Small intestine (tissue), 7 donors: ENCODE results near the gene SRGAP3. TPM values are rescaled to one million over a fixed set of nuclear protein-coding genes. Genes with fewer than 3 reads are reported as not detected.

Experiments
- DNase-seq, 2 donors: peaks; one replicate each; pipeline versions ENCODE4 v3.0.0 to v3.0.0-alpha.2; 2013
- FAIRE-seq: peaks from 2 replicates; lab custom pipeline; 2012; peaks lifted over from hg19 to GRCh38; lab: Jason Lieb, UNC
- H3K27ac ChIP-seq, 3 donors: one replicate each; pipeline ENCODE4 v1.5.1; 2013; ENCODE audit warnings: low read length in 2 of 3, mild to moderate bottlenecking in 2 of 3, control low read depth in 1 of 3, inconsistent platforms in 1 of 3, low read depth in 1 of 3, moderate library complexity in 1 of 3
- H3K27me3 ChIP-seq, 3 donors: one replicate each; pipeline ENCODE4 v1.6.1; 2013; ENCODE audit warnings: low read length in 3 of 3, inconsistent platforms in 1 of 3; ENCODE audit not compliant: control insufficient read depth in 3 of 3, insufficient read depth in 3 of 3
- H3K36me3 ChIP-seq, 3 donors: one replicate each; pipeline ENCODE4 v1.6.1; 2013; ENCODE audit warnings: low read length in 3 of 3, inconsistent platforms in 1 of 3, low read depth in 1 of 3, mild to moderate bottlenecking in 1 of 3, moderate library complexity in 1 of 3; ENCODE audit not compliant: control insufficient read depth in 3 of 3, insufficient read depth in 2 of 3
- H3K4me1 ChIP-seq, 3 donors: one replicate each; pipeline ENCODE4 v1.6.1; 2013; ENCODE audit warnings: low read length in 2 of 3, inconsistent platforms in 1 of 3, low read depth in 1 of 3, mild to moderate bottlenecking in 1 of 3, moderate library complexity in 1 of 3; ENCODE audit not compliant: control insufficient read depth in 3 of 3, insufficient read depth in 2 of 3
- H3K4me3 ChIP-seq, 3 donors: one replicate each; pipeline ENCODE4 v1.5.1; 2013; ENCODE audit warnings: low read length in 3 of 3, control low read depth in 1 of 3, inconsistent platforms in 1 of 3, low read depth in 1 of 3, mild to moderate bottlenecking in 1 of 3, moderate library complexity in 1 of 3
- H3K9me3 ChIP-seq, 2 donors: one replicate each; pipeline ENCODE4 v1.6.1; 2013; ENCODE audit warnings: low read depth in 1 of 2, low read length in 1 of 2; ENCODE audit not compliant: control insufficient read depth in 2 of 2, insufficient read depth in 1 of 2
- WGBS, 3 donors: extraction: QIAGEN DNeasy Blood & Tissue Kit; methylation state at CpG; one replicate each; pipeline ENCODE4 v1.1.7; 2013; 5-methylcytosine and 5-hydroxymethylcytosine counted together
- polyA plus RNA-seq, 4 donors: library from polyadenylated mRNA; stranded (reverse) in 3 of 4; unstranded in 1 of 4; fragments of 200-250 nt in 3 of 4; fragments of 120-200 nt in 1 of 4; gene quantifications; one replicate each; pipeline versions ENCODE4 v1.2.1 to v1.2.3, GENCODE V29; 2013
- donor health status: healthy with polysubstance abuse.
- donor health status: control.
- donor health status: control.
- donor health status: Bipolar disorder and iron deficiency.
- donor health status: healthy.

The SRGAP3 gene
- polyA plus RNA-seq, 4 donors: 0.22 to 2.7 (median 1.2) TPM

GRCh38 chr3:9157651-9158362 is 91.6 kb downstream of the SRGAP3 start:
- FAIRE-seq (no peak), DNase-seq (no peak)
- Histone ChIP-seq H3K9me3 (no peaks in the 10 kb centered on the region), H3K27me3 (no peaks in the 10 kb centered on the region), H3K27ac (no peak overlapping the region), H3K4me3 (no peak overlapping the region), H3K36me3 (no peaks in the 10 kb centered on the region), H3K4me1 (no peaks in the 10 kb centered on the region)
- 85 to 89% (median 86%) methylated on average over 5 of the region's 5 CpGs for WGBS, 3 donors

- DNase-seq (no peak), FAIRE-seq (no peak)
- Histone ChIP-seq H3K27ac (no peak overlapping the region), H3K27me3 (no peaks in the 10 kb centered on the region), H3K9me3 (peaks cover 0 to 10% of the 10 kb centered on the region in 2 donors), H3K36me3 (no peaks in the 10 kb centered on the region), H3K4me3 (no peak overlapping the region), H3K4me1 (no peaks in the 10 kb centered on the region)
- 70 to 100% (median 89%) methylated on average over 1 of the region's 1 CpG for WGBS, 3 donors
Measured at GRCh38 chr3:9156604-9157003, 92.8 kb downstream of the SRGAP3 start.

GRCh38 chr3:9155028-9155427 is 94.4 kb downstream of the SRGAP3 start:
- H3K4me3 ChIP-seq: no peak overlapping the region
- H3K4me1 ChIP-seq: no peaks in the 10 kb centered on the region
- peaks cover 0 to 26% of the 10 kb centered on the region in 2 donors for H3K9me3 ChIP-seq
- 73 to 91% (median 85%) methylated on average over 4 of the region's 4 CpGs for WGBS, 3 donors
- no peak overlapping the region for H3K27ac ChIP-seq
- no peaks in the 10 kb centered on the region for H3K36me3 ChIP-seq
- no peak for DNase-seq
- H3K27me3 ChIP-seq: no peaks in the 10 kb centered on the region
- FAIRE-seq: no peak

- WGBS, 3 donors: 68 to 87% (median 86%) methylated on average over 14 of the region's 14 CpGs
- Histone ChIP-seq H3K27me3 (no peaks in the 10 kb centered on the region), H3K4me3 (no peak overlapping the region), H3K9me3 (peaks cover 0 to 31% of the 10 kb centered on the region in 2 donors), H3K36me3 (no peaks in the 10 kb centered on the region), H3K4me1 (no peaks in the 10 kb centered on the region), H3K27ac (no peak overlapping the region)
- FAIRE-seq: no peak
- no peak for DNase-seq
Measured at GRCh38 chr3:9153904-9154619, 95.4 kb downstream of the SRGAP3 start.

- no peak overlapping the region for H3K4me3 ChIP-seq
- H3K36me3 ChIP-seq: no peaks in the 10 kb centered on the region
- no peak overlapping the region for H3K27ac ChIP-seq
- H3K4me1 ChIP-seq: no peaks in the 10 kb centered on the region
- WGBS, 3 donors: 82 to 85% (median 84%) methylated on average over 8 of the region's 8 CpGs
- H3K27me3 ChIP-seq: no peaks in the 10 kb centered on the region
- DNase-seq: no peak
- H3K9me3 ChIP-seq: peaks cover 0 to 31% of the 10 kb centered on the region in 2 donors
- FAIRE-seq: no peak
Measured at GRCh38 chr3:9151240-9151639, 98.2 kb downstream of the SRGAP3 start.

- WGBS, 3 donors: 77 to 86% (median 84%) methylated on average over 5 of the region's 5 CpGs
Measured at GRCh38 chr3:9149566-9149965, 99.9 kb downstream of the SRGAP3 start.

GRCh38 chr3:9147896-9148266 is 101.6 kb downstream of the SRGAP3 start:
- Histone ChIP-seq H3K4me3 (no peak overlapping the region), H3K36me3 (no peaks in the 10 kb centered on the region), H3K27ac (no peak overlapping the region), H3K4me1 (no peaks in the 10 kb centered on the region), H3K27me3 (no peaks in the 10 kb centered on the region), H3K9me3 (peaks cover 0 to 31% of the 10 kb centered on the region in 2 donors)
- 76 to 82% (median 79%) methylated on average over 7 of the region's 7 CpGs for WGBS, 3 donors
- FAIRE-seq (no peak), DNase-seq (no peak)

More at GRCh38 chr3:9149566-9149965, 99.9 kb downstream of the SRGAP3 start:
- DNase-seq: peak in 1 of 2 donors; percentile 54
- no peaks in the 10 kb centered on the region for H3K36me3 ChIP-seq
- FAIRE-seq: no peak
- H3K4me3 ChIP-seq: no peak overlapping the region
- H3K27me3 ChIP-seq: no peaks in the 10 kb centered on the region
- no peaks in the 10 kb centered on the region for H3K4me1 ChIP-seq
- H3K27ac ChIP-seq: no peak overlapping the region
- peaks cover 0 to 31% of the 10 kb centered on the region in 2 donors for H3K9me3 ChIP-seq

GRCh38 chr3:9147215-9147895 is 102.1 kb downstream of the SRGAP3 start:
- peak in 1 of 2 donors; percentile 34 for DNase-seq
- Histone ChIP-seq H3K27ac (no peak overlapping the region), H3K4me3 (no peak overlapping the region), H3K36me3 (no peaks in the 10 kb centered on the region), H3K9me3 (peaks cover 0 to 28% of the 10 kb centered on the region in 2 donors), H3K4me1 (no peaks in the 10 kb centered on the region), H3K27me3 (no peaks in the 10 kb centered on the region)
- 73 to 78% (median 76%) methylated on average over 8 of the region's 8 CpGs for WGBS, 3 donors
- FAIRE-seq: no peak
